GM18507 (cell line): ENCODE measurements around the gene CTBP2.

Experiments
- DNase-seq: peaks from one replicate; pipeline ENCODE4 v3.0.0; 2011; ENCODE audit warnings: low read depth; ENCODE audit not compliant: insufficient read length; ENCODE audit errors: extremely low spot score
- FAIRE-seq: peaks from 2 replicates; lab custom pipeline; 2011; peaks lifted over from hg19 to GRCh38; lab: Jason Lieb, UNC

CTBP2 gene

GRCh38 chr10:125149036-125149679, 11.2 kb downstream of the CTBP2 start:
- FAIRE-seq (no peak), DNase-seq (no peak)

GRCh38 chr10:125148528-125148927, 11.8 kb downstream of the CTBP2 start:
- DNase-seq (no peak), FAIRE-seq (no peak)

- DNase-seq (no peak), FAIRE-seq (no peak)
These were observed 12.4 kb downstream of the CTBP2 start for GRCh38 chr10:125147971-125148439.

- no peak for FAIRE-seq
These were observed 13.4 kb downstream of the CTBP2 start for GRCh38 chr10:125146791-125147579.

GRCh38 chr10:125145636-125146035, 14.7 kb downstream of the CTBP2 start:
- FAIRE-seq (no peak), DNase-seq (no peak)

More at GRCh38 chr10:125146791-125147579, 13.4 kb downstream of the CTBP2 start:
- DNase-seq = no peak

GRCh38 chr10:125144693-125145623, 15.4 kb downstream of the CTBP2 start:
- no peak for FAIRE-seq
- no peak for DNase-seq

- no peak for DNase-seq
- FAIRE-seq = no peak
These were observed 16.2 kb downstream of the CTBP2 start for GRCh38 chr10:125144206-125144605.

- FAIRE-seq (no peak), DNase-seq (no peak)
These were observed 17.4 kb downstream of the CTBP2 start for GRCh38 chr10:125142946-125143345.

GRCh38 chr10:125141860-125142484, 18.4 kb downstream of the CTBP2 start:
- DNase-seq = no peak
- FAIRE-seq = no peak

- no peak for DNase-seq
- no peak for FAIRE-seq
These were observed 19.1 kb downstream of the CTBP2 start for GRCh38 chr10:125141150-125141859.

GRCh38 chr10:125140151-125140550, 20.2 kb downstream of the CTBP2 start:
- FAIRE-seq (no peak), DNase-seq (no peak)

- FAIRE-seq = no peak
- DNase-seq = no peak
These were observed 22.5 kb downstream of the CTBP2 start for GRCh38 chr10:125137601-125138438.

GRCh38 chr10:125136087-125136486, 24.3 kb downstream of the CTBP2 start:
- DNase-seq (no peak), FAIRE-seq (no peak)

GRCh38 chr10:125135771-125136035, 24.7 kb downstream of the CTBP2 start:
- no peak for DNase-seq
- no peak for FAIRE-seq

GRCh38 chr10:125134916-125135770, 25.2 kb downstream of the CTBP2 start:
- no peak for FAIRE-seq

GRCh38 chr10:125134483-125134848, 25.9 kb downstream of the CTBP2 start:
- DNase-seq (no peak), FAIRE-seq (no peak)

More at GRCh38 chr10:125134916-125135770, 25.2 kb downstream of the CTBP2 start:
- DNase-seq = no peak

- no peak for DNase-seq
- no peak for FAIRE-seq
These were observed 26.5 kb downstream of the CTBP2 start for GRCh38 chr10:125133696-125134482.
